ENCODE measurements around the gene FAM149A.

Gene FAM149A

DNA sequence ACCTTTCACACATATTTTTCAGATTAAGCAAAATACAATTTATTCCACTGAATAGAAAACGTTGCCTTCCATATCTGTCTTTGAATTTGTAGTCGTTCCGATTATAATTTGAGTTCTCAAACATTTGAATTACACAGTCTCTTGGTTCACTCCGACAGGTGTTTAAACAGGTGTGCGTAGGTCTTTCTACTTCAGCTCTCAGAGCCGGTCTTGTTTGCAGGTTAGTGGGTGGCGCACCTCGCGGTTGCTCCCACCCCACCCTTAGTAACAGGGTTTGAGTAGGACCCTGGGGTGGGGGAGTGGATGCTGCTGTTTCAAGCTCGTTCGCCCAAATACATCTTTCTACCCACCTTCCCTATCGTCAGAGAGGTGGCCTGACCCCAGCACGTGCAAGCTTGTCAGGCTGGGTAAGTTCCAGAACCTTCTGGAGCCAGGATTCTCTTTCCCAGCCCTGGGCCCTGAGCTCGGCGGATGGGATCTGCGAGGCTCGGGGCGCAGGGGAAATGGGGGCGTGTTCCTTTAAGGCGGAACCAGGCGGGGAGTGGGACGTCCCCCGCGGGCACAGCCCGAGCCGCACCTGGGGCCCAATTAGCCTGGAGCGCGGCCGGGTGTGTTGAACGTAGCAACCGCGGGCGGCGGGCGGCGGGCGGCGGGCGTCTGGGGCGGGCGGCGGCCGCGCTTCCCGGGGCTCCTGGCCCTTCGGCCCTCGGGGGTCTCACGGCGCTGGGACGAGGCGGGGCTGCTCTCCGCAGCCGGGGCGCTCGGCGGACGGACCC is at the start of gene FAM149A:
Gene FAM149A, plus strand, starts transcription at position 591 of the 776 bp plus-strand sequence.
- peak in 8 of 58 donors; percentile 4 to 29 (median 8) for DNase-seq

DNA sequence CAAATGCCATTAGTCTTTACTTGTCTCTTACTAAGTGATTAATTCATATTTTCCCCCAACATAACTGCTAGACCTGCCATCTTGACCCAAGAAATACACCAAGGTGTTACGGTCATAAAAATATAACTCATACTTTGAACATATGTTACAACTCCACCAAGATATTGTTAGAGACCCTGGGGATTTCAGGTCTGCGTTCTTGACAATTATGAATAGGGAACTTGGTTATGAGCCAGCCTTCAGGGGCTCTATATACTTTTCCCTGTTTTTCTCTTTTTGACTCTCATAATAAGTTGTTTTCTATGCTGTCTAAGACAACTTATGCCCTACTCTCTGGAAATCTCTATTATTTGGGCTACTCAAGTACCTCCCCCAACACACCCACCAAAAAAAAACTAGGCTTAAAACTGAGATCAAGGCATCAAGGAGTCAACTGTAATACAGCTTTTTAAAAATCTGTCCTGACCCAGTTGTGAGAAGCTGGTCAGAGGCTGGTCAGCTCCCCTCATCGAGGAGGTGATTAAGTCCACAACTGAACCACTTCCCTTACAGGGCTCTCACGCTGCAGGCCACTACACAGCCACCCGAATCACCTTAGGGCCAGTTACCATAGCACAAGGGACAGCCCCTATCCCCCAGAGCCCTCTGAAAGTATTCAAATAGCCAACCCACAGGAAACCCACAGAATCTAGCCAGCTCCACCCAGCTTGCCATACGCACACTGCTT is 46.1 kb upstream of the FAM149A start:
- DNase-seq = no peak

DNA sequence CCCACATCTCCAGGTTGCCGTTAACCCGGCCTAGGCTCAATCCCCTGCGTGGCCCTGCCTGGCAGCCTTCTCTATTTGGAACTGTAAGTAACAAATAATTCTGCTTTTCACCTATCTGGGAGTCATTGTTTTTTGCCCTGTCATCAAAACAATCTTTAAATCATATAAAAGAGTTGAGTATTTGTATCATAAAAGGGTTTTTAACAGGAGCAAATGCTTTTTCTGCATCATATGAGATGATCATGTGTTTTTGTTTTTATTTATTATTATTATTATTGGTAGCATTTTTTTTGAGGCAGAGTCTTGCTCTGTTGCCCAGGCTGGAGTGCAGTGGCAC is 45.6 kb upstream of the FAM149A start:
- no peak for DNase-seq

DNA sequence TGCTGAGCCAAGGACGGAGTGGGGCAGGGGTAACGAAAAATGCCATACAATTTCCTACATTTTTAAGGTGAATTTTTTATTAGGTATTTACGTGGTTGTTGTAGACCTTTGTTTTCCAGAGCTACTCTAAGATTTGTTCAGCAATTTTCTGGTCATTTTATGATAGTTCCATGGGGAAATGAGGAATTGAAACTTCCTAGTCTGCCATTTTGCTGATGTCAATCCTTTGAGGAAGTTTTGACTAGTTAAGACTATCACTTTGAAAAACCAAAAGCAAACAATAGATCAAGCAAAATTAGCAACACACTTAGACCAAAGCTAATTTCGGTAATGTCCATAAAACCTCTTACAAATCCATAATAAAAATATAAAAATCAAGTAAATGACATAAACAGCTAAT is 42.6 kb upstream of the FAM149A start:
- no peak for DNase-seq

DNA sequence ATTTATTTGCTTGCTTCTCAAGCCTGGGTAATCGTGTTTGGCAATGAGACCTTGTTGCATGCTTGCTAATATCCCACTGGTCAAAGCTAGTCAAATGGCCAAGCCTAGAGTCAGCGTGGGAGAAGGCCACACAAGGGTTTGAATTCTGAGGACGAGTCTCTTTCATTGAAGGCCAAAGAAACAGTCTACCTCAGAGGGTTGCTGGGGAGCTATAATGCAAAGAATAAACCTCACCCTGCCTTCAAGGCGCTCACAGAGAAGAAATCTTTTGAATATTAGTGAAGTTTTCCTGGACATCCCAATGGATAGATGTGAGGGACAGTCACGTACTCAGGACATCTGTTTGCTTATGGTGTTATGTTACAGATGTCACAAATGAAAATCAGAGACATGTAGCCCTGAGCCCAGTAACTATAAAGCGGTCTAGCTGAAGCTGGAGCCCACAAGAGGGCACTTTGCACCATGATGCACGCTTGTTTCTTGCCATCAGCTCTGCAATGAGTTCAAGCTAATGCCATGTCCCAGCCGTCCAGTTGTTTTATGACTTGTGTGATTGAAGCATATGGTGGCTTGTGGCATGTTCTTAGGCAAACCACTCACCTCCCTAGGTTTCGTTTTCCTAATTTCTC is 36.6 kb upstream of the FAM149A start:
- peak in 43 of 58 donors; percentile 4 to 65 (median 29) for DNase-seq

DNA sequence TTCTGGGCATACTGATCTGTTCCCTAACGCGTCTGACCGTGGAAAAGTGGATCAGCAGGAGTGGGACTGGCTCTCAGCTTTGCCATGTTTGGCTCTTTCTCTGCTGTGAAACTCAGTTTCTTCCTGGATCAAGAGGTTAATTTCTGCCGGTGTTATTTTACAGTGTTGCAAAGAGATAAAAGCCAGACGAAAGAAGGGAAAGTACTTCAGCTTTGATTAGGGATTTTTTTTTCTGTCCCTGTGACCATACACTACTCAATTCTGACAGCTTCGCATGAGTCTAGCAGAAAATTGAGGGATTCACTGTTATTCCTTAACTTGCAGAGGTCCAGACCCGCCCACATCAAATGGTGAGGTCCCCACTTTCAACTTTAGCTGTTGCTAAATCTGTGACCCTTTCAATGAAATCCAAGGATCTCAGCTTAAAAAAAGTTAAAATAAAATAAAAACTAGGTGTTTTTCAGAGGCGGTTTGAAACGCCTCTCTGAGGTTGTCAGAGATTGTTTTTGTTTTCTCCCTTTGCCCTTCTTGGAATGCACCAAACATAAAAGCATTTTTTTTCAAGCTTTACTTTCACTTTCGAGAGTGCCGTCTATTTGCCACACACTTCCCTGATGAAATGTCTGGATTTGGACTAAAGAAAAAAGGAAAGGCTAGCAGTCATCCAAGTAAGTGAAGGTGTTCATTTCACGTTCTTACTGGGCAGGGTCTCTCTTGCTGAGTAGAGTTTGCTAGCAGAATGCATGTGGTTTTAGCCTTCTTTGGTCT is 35.7 kb upstream of the FAM149A start, which contains the start of gene TLR3:
Gene TLR3, plus strand, starts transcription at position 576 of the 768 bp plus-strand sequence. CDS start 7,464 bp downstream, outside the sequence.
- DNase-seq = no peak

DNA sequence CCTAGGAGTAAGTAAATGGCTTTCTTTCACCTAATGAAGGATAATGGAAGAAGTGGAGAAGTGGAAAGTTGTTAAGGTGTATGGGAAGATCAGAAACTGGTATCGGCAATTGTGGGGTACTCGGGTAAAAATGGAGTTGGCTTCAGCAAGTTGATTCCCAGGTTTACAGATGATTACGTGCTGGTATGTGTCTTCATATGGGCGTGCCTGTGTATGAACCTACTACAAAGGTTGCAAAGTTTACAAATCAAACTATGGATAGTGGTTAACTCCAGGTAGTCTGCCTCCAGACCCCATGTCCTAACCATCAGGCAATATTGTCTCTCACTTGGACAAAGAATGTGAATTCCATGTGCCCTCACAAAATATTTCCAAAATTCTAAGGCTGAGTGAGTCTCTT is 34.8 kb upstream of the FAM149A start:
- DNase-seq = no peak

DNA sequence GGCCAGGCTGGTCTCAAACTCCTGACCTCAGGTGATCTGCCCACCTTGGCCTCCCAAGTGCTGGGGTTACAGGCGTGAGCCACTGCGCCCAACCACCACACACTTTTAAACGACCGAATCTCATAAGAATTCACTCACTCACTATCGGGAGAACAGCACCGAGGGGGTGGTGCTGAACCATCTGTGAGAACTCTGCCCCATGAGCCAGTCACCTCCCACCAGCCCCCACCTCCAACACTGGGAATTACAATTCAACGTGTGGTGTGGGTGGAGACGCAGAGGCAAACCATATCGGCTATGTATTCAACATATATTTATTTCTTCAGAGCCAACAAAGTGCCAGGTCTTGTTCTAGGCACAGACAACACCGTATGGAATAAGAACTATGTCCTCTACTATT is 32.0 kb upstream of the FAM149A start:
- DNase-seq = no peak

DNA sequence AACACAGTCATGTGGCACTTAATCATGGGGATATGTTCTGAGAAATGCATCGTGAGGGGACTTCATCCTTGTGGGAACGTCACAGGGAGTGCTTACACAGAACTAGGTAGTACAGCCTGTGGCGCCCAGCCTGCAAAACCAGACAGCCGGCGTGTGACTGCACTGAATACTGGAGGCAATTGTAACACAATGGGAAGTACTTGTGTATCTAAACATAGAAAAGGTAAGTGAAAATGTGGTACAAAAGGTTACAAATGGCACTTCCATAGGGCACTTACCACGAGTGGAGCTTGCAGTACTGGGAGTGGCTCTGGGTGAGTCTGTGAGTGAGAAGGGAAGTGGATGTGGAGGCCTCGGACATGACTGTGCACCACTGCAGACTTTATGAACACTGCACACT is 30.3 kb upstream of the FAM149A start:
- DNase-seq = peak in 24 of 58 donors; percentile 3 to 58 (median 16)

DNA sequence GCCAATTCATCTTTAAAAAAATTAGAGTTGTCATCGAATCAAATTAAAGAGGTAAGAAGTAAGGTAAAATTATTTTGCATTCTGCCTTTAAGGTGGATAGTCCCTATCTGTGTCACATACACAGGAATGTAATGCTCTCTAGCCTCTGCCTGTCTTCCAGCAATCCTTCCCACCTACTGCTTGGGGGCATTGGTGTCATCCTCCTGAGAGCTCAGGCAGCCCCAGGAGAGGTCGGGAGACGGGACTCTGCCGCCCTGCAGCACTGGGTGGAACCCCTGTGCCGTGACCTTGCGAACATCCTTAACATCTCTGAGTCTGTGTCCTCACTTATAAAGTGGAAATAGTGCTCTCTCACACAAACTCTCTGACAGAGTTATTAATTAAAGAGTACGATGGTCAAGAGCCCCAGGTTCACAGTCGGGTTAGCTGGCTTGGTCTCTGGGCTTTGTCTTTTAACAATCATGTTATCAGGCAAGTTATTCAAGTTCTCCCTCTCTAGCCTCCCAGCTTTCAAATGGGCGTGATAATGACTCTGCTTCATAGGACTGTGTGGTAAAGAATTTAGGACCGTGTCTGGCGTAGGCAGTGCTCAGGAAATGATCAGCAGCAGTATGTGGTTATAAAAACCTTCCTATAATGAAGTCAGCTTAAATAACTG is 25.4 kb upstream of the FAM149A start:
- no peak for DNase-seq

DNA sequence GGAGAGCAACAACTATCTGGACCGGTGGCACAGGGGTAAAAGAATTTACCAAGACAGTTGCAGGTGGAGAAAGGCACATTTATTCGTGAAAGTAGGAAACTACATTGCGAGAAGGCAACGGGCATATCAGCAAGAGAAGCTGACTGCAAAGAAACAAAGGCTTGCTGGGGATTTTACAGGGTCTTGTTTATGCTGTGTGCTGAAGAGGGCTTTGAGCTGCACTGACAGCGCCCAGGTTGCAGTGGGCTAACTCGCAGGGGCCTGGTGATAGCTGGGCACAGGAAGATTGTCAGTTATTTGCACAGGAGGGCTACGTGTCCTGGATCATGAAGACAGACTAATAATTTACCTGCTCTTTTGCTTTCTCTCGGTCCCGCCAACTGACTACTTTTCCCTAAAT is 24.8 kb upstream of the FAM149A start:
- no peak for DNase-seq

DNA sequence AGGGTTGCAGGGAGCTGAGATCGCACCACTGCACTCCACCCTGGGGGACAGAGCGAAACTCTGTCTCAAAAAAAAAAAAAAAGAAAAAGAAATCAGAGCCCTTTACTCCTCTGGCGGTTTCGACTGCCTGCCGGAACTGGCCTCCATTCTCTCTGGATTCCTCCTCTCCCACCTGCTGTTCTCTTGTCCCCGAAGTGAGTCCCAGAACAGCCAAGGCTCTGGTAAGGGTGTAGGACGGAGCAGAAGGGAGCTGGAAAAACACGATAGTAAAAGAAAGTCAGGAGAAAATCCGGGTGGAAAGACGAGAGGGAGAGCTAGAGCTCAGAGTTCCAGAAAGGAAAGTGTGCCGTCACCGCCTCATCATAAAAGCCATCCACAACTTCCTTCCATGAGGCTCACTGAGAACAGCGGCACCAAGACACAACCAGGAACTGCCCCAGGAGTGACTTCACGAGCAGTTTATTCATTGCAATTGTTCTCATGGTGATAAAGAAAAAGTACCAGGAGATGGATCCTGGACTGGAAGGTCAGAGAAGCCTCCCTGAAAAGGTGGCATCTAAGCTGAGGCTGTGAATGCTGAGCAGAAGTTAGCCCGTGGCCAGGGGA is 23.2 kb upstream of the FAM149A start:
- peak in 1 of 58 donors; percentile 13 for DNase-seq

DNA sequence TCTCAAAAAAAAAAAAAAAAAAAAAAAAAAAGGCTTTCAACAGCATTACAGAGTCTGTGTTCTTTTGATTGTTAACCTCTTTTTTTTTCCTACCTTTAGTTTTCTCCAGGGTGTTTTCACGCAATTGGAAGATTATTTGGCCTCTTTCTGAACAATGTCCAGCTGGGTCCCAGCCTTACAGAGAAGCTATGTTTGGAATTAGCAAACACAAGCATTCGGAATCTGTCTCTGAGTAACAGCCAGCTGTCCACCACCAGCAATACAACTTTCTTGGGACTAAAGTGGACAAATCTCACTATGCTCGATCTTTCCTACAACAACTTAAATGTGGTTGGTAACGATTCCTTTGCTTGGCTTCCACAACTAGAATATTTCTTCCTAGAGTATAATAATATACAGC is 22.3 kb upstream of the FAM149A start:
- no peak for DNase-seq

DNA sequence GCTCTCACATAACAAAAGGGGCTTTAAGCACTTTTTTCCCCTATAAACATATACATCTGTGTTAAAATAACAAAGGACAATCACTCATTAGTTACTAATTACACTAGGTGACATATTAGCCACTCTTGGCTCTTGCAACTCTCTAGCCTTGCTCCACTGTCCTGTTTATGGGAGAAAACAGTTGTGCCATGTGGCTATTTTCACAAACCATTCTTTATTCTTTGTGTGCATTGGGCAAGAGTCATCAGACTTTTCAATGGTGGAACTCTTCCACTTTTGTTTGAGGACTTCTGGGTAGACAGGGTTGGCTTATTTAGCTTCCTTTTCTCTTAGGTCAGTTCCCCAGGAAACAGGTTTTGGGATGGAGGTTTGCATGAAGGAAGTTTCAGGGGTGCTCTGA is 16.0 kb upstream of the FAM149A start:
- no peak for DNase-seq

DNA sequence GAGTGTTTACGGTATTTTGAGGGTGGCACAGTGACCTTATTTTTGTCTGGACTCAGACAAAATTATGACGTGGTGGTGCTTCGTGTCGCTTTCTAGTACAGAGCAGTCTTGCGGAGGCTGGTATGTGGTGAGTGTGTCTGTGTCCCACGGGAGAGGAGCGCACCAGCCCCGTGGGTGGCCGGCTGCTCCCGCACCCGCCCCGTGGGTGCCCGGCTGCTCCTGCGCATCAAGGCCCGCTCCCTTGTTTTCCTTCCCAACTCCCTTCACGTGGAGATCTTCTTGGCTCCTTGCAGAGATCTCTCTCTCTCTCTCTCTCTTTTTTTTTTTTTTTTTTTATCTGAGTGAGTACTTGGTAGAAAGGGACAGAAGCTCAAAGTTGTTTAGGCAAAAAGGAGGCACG is 12.2 kb upstream of the FAM149A start:
- no peak for DNase-seq

DNA sequence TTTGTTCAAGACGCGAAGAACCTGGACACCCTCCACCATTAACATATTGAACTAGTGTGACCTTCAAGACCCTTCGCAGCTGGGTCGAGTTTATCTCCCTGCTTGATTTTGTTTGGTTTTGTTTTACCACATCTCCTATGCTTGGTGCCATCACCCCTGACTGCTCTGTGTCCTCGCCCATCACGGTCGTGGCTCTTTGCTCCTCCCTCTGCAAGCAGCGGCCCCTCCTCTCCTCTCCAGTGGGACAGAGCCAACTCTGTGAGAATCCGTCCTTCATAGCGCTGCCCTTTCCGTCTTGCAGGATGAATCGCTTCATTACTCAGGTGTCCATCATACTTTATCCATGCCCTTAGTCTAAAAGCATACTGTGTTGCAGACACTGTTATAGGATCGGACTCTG is 9.1 kb upstream of the FAM149A start:
- no peak for DNase-seq

DNA sequence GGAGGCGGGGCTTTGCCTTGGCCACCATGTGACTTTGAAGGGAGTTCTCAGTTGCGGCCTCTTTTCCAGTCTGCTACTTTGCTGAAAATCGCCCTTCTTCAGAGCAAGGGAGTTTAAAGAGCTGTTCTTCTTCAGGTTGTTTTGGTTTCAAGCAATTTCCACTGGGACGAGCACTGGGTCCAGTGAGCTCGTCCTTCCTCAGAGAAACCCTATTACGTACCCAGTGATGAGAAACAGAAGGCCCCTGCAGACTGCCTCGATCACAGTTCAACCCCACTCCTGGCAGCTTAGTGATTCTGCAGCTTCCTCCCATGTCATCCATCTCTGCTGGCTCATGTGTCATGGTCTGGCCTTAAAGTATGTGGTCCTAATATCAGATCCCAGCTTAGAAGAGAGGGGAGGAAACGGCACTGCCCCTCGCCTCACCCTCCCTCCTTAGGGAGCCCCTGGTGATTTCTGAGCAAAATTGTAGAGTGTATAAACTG is 7.8 kb upstream of the FAM149A start:
- no peak for DNase-seq

DNA sequence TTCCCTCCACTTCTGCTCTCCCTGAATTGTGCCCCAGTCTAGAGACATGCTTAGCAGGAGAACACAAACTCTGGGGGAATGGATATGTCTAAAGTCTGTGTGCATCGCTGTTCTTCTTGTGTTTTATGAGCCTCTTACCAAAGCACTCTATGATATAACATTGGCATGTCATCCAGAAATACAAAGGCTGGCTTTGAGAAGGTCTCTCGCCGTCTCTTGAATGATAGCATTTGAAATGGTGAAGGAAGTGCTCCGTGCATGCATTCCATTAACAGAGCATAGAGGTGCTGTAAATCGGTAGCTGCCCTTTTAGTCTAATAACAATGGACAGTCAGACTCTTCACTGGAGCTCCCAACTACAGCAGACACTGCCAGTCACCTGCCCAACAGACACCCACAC is 7.1 kb upstream of the FAM149A start:
- DNase-seq = no peak

DNA sequence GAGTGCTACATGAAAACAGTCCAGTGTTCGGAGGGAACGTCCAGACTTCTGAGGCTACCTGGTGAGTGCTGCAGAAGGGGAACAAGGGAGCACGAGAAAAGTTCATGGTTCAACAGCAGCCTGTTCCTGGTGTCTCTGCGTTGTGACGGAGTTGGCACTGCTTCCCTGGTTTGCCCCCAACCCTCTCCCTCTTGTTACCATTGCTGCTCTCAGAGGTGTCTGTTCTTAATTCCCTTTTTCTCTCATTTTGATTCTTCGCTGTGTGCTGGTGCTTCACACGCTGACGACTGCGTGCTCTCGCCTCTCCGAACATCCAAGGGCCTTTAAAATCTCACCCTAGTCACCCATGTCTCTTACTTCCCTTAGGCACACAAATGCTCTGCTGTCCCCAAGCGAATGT is 1.6 kb upstream of the FAM149A start:
- DNase-seq = no peak

DNA sequence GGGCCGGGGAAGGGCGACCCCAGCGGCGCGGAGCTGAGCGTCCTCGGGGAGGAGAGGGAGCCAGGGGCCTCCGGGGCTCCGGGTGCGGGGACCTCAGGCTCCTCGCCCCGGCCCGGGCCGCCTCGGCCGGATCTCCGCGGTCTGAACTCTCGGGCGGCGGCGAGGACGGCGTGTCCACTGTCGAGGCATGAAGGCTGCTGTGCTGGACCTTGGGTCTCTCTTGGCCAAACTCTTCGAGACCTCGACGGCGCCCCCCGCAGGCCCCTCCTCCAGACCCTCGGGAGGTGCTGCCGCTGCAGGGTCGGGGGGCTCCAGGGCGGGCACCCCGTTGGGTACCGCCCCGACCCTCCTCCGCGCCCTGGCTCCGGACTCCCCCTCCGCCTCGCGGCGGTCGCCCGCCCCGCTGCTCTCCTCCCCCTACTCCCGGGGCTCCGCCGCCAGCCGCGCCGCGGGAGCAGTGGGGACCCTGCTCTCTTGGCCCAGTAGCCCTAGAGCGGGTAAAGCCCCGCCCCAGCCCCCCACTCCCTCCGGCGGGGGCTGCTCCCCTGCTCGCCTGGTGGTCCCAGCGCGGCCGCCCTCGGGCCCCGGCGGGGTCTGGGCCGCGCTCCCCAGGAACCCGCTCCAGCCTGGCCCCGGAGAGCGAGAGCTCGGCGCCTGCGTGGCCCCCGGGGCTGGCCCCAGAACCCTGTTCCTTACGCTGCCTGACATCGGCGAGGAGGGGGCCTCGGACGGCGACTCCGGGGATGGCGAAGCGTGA is 564 bp downstream of the FAM149A start:
- no peak for DNase-seq

Data from anterior cingulate cortex (tissue), 58 donors.